Loucy (cell line): ENCODE measurements around the gene DENND2C.

Experiments
- H2AFZ ChIP-seq: fragments of 200-600 bp; sonication (generic); 2 replicates; pipeline ENCODE4 v1.6.0; 2016; ENCODE audit warnings: antibody characterized with exemption, mild to moderate bottlenecking, low read length, moderate library complexity
- H3F3A ChIP-seq: fragments of 200-600 bp; 2 replicates; pipeline ENCODE4 v1.6.0; 2016; ENCODE audit warnings: antibody characterized with exemption, low read depth, mild to moderate bottlenecking
- H3K27me3 ChIP-seq: fragments of 200-600 bp; sonication (generic); 2 replicates; pipeline ENCODE4 v1.6.1; 2014; ENCODE audit warnings: low read length, mild to moderate bottlenecking; ENCODE audit not compliant: insufficient read depth, poor library complexity, severe bottlenecking
- H3K36me3 ChIP-seq: fragments of 200-600 bp; sonication (generic); 2 replicates; pipeline ENCODE4 v1.6.1; 2016; ENCODE audit warnings: low read length; ENCODE audit not compliant: insufficient read depth
- H3K4me1 ChIP-seq: fragments of 200-600 bp; sonication (generic); 2 replicates; pipeline ENCODE4 v1.5.1; 2014; ENCODE audit warnings: low read length, mild to moderate bottlenecking; ENCODE audit not compliant: insufficient read depth, poor library complexity, severe bottlenecking
- H3K4me2 ChIP-seq: fragments of 200-600 bp; sonication (generic); 2 replicates; pipeline ENCODE4 v1.6.0; 2014; ENCODE audit warnings: antibody characterized with exemption, low read length, low read depth, mild to moderate bottlenecking; ENCODE audit not compliant: poor library complexity, severe bottlenecking
- H3K4me3 ChIP-seq: fragments of 200-600 bp; sonication (generic); 2 replicates; pipeline ENCODE4 v1.5.1; 2014; ENCODE audit warnings: low read length, mild to moderate bottlenecking, mixed read lengths; ENCODE audit not compliant: poor library complexity, severe bottlenecking
- H3K79me2 ChIP-seq: fragments of 200-600 bp; sonication (generic); 2 replicates; pipeline ENCODE4 v1.6.1; 2014; ENCODE audit warnings: low read length; ENCODE audit not compliant: insufficient read depth
- H3K9ac ChIP-seq: fragments of 200-600 bp; sonication (generic); 2 replicates; pipeline ENCODE4 v1.6.0; 2014; ENCODE audit warnings: mild to moderate bottlenecking, low read depth, low read length, moderate library complexity; ENCODE audit not compliant: poor library complexity, severe bottlenecking
- H3K9me2 ChIP-seq: fragments of 200-600 bp; sonication (generic); replicated peaks from 2 replicates; pipeline ENCODE4 v1.6.1; 2016; ENCODE audit warnings: low read depth, low read length, mixed read lengths
- H3K9me3 ChIP-seq: fragments of 200-600 bp; sonication (generic); 2 replicates; pipeline ENCODE4 v1.6.1; 2014; ENCODE audit warnings: mild to moderate bottlenecking, antibody characterized with exemption, low read length, low read depth; ENCODE audit not compliant: insufficient read depth
- H4K20me1 ChIP-seq: fragments of 200-600 bp; sonication (generic); 2 replicates; pipeline ENCODE4 v1.6.0; 2014; ENCODE audit warnings: antibody characterized with exemption, low read length, mild to moderate bottlenecking; ENCODE audit not compliant: insufficient read depth, poor library complexity, severe bottlenecking
- EZH2phosphoT487 ChIP-seq: fragments of 200-600 bp; IDR thresholded peaks from 2 replicates; pipeline ENCODE4 v1.6.1; 2018; ENCODE audit warnings: antibody characterized with exemption, mild to moderate bottlenecking, moderate library complexity, borderline replicate concordance
- TF ChIP-seq, protein P1 (sequence below): fragments of 200-600 bp; sonication (generic); conservative IDR thresholded peaks from 2 replicates; pipeline ENCODE4 v1.5.1; 2014; ENCODE audit warnings: mild to moderate bottlenecking, antibody characterized with exemption, low read length

Gene DENND2C

GRCh38 chr1:114641377-114641776 lies 28.5 kb downstream of the DENND2C start:
- TF ChIP-seq EZH2phosphoT487, result no peak
- TF ChIP-seq, protein P1, sequence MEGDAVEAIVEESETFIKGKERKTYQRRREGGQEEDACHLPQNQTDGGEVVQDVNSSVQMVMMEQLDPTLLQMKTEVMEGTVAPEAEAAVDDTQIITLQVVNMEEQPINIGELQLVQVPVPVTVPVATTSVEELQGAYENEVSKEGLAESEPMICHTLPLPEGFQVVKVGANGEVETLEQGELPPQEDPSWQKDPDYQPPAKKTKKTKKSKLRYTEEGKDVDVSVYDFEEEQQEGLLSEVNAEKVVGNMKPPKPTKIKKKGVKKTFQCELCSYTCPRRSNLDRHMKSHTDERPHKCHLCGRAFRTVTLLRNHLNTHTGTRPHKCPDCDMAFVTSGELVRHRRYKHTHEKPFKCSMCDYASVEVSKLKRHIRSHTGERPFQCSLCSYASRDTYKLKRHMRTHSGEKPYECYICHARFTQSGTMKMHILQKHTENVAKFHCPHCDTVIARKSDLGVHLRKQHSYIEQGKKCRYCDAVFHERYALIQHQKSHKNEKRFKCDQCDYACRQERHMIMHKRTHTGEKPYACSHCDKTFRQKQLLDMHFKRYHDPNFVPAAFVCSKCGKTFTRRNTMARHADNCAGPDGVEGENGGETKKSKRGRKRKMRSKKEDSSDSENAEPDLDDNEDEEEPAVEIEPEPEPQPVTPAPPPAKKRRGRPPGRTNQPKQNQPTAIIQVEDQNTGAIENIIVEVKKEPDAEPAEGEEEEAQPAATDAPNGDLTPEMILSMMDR, result no peak
- no peaks in the 10 kb centered on the region for H3K4me1 ChIP-seq
- H3K4me2 ChIP-seq, result no peak overlapping the region
- no peaks in the 10 kb centered on the region for H3K36me3 ChIP-seq
- no peaks in the 10 kb centered on the region for H3K27me3 ChIP-seq
- no peaks in the 10 kb centered on the region for H3K9me3 ChIP-seq
- H3K79me2 ChIP-seq, result no peaks in the 10 kb centered on the region
- H4K20me1 ChIP-seq, result no peaks in the 10 kb centered on the region
- no peak overlapping the region for H2AFZ ChIP-seq
- H3K9ac ChIP-seq, result no peak overlapping the region
- no peak overlapping the region for H3K4me3 ChIP-seq
- H3F3A ChIP-seq, result no peaks in the 10 kb centered on the region
- no peaks in the 10 kb centered on the region for H3K9me2 ChIP-seq

GRCh38 chr1:114638910-114639309 lies 30.9 kb downstream of the DENND2C start:
- Histone ChIP-seq H3K79me2 (no peaks in the 10 kb centered on the region), H3K9me3 (no peaks in the 10 kb centered on the region), H3F3A (no peaks in the 10 kb centered on the region), H3K9me2 (no peaks in the 10 kb centered on the region), H4K20me1 (no peaks in the 10 kb centered on the region), H3K27me3 (no peaks in the 10 kb centered on the region), H3K9ac (no peak overlapping the region), H3K4me1 (no peaks in the 10 kb centered on the region), H3K4me3 (no peak overlapping the region), H3K4me2 (no peak overlapping the region), H3K36me3 (no peaks in the 10 kb centered on the region), H2AFZ (no peak overlapping the region)
- TF ChIP-seq EZH2phosphoT487, result no peak
- TF ChIP-seq, protein P1, result no peak

DNA sequence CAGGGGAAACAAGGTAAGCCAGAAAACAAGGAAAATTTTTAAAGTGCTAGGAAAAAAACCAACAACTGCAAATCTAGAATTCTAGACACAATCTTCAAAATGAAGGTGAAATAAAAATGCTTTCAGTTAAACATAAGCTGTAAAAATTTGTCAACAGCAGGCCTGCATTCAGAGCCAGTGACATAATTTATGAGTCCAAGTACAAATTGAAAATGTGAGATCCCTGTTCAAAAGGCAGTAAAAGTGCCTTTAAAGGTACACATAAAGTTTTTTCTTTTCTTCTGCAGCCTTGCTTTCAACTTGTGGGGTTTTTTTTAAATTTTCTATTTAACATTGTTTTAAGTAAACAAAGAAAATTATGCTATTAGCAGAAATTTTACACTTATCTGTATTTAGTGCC lies 37.4 kb downstream of the DENND2C start:
- Histone ChIP-seq H3K4me2 (no peak overlapping the region), H3F3A (no peaks in the 10 kb centered on the region), H3K9me3 (no peaks in the 10 kb centered on the region), H3K9me2 (no peaks in the 10 kb centered on the region), H3K4me1 (no peaks in the 10 kb centered on the region), H2AFZ (no peak overlapping the region), H3K27me3 (no peaks in the 10 kb centered on the region), H4K20me1 (no peaks in the 10 kb centered on the region), H3K79me2 (no peaks in the 10 kb centered on the region), H3K9ac (no peak overlapping the region), H3K36me3 (no peaks in the 10 kb centered on the region), H3K4me3 (no peak overlapping the region)
- no peak for TF ChIP-seq EZH2phosphoT487
- TF ChIP-seq, protein P1, result no peak
